B cell (primary cell): ENCODE data around the gene IFIT1B.

Source experiments
- EZH2 ChIP-seq: IDR thresholded peaks from 2 replicates; pipeline ENCODE4 v1.6.1; 2012; ENCODE audit warnings: borderline replicate concordance, low read depth, mild to moderate bottlenecking, moderate library complexity, low read length; ENCODE audit not compliant: insufficient read depth, poor library complexity, severe bottlenecking
- TF ChIP-seq, protein P1 (sequence below): fragments of 200-600 bp; IDR thresholded peaks from one replicate; pipeline ENCODE4 v1.8.0; 2022; ENCODE audit warnings: antibody characterized with exemption, mild to moderate bottlenecking

DNA sequence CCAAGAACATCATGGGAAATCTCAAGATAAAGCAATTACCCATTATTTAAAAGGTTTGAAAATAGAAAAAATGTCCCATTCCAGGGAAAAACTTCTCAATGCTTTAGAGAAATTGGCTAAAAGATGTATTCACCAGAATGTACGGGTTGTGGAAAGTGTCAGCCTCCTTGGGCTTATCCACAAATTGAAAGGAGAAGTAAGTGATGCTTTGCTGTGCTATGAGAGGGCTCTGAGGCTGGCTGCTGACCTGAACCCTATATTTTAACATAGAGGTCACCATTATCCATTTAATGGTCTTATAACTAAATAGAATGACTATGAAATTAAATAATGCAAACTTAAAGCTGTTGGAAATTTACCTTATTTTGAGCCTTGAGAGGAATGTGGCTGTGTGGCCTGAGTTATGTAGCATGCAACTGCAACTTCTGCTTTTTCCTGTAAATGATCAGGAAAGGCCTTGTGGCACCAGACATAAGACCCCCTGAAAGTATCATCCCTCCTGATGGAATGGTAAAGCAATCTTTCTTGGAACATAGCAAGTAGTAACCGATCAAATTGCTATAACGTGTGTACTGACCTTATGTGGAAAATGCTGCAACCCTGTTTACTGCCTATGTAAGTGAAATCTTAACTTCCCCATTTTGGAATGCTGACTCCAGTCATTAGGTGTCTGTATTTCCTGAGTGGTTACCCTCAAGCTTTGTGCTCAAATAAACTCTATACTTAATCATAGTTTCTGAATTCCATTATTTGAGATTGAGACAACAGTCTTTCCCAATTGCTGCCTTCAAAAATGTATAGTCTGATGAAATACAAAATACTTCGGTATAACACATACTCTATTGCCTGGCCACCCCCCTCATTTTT, 6.9 kb downstream of the IFIT1B start:
- TF ChIP-seq, protein P1, sequence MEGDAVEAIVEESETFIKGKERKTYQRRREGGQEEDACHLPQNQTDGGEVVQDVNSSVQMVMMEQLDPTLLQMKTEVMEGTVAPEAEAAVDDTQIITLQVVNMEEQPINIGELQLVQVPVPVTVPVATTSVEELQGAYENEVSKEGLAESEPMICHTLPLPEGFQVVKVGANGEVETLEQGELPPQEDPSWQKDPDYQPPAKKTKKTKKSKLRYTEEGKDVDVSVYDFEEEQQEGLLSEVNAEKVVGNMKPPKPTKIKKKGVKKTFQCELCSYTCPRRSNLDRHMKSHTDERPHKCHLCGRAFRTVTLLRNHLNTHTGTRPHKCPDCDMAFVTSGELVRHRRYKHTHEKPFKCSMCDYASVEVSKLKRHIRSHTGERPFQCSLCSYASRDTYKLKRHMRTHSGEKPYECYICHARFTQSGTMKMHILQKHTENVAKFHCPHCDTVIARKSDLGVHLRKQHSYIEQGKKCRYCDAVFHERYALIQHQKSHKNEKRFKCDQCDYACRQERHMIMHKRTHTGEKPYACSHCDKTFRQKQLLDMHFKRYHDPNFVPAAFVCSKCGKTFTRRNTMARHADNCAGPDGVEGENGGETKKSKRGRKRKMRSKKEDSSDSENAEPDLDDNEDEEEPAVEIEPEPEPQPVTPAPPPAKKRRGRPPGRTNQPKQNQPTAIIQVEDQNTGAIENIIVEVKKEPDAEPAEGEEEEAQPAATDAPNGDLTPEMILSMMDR: no peak
- TF ChIP-seq EZH2: no peak
